ENCODE results near the gene TRNT1. TPM values are rescaled to one million over a fixed set of nuclear protein-coding genes. Genes with fewer than 3 reads are reported as not detected.

Gene TRNT1
- total RNA-seq, 2 experiments from 2014 or later: 42.3 to 49.4 TPM

DNA sequence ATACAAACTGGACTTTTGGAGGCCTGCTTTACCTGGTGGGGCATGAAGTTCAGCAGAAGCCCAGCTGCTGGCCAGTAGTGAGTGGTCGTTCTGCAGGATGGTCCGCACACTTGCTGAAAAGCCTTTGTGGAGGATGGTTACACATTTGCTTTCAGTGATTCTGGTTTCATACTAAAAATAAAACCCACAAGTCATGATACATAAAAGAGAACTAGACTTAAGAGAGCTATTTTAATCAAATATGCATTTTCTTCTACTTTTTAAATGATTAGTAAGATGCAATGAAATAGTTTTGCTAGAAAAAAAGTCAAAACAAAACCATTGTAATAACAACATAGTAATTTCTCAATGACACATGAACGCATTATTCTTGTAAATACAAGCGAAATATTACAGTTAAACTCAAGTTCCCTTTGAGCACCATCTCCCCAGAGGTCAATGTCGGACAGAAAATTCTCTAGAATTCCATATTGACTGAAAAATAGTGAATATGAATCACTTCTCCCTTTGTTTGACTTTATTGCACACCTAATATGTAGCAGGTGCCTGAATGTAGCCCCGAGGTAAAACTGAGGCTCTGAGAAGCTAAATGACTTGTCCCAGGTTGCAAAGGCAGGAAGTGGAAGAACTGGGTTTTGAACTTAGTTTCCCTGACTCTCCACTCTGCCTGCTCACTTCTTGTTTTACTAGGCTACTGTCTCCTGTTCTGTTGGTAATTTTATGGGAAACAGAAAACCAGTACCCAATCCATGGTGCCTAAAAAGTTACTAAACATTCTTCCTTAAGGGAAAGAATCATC, 24.9 kb upstream of the TRNT1 start:
- Mint-ChIP-seq H3K36me3 (ENCODE audit: low read depth) (no peaks in the 10 kb centered on the region), H3K4me3 (no peak overlapping the region), H3K4me1 (ENCODE audit: low read depth) (no peaks in the 10 kb centered on the region), H3K27me3 (ENCODE audit: low read depth) (peaks cover 2% of the 10 kb centered on the region), H3K27ac (no peak overlapping the region), H3K9me3 (no peaks in the 10 kb centered on the region)
- DNase-seq: no peak
- intact Hi-C loops (cut with micrococcal nuclease): no loop called here
- CTCF ChIA-PET: interaction anchor here (0.6 kb wide), 1 partner anchor 8 kb away, joined by 3 read pairs; no protein-coding TSS in a partner anchor

DNA sequence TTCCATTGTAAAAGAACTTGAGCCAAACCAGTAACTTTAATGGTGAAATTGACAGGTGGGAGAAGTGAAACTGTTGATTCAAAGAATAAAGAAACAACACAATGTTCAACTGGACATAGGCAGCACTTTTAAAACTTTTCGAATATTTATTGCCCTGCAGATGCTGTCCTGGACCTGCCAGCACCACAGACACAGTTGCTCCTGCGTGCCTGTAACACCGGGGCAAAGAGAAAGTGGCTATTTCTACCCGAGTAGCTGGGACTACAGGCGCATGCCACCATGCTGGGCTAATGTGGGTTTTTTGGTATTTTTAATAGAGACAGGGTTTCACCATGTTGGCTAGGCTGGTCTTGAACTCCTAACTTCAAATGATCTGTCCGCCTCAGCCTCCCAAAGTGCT, 24.0 kb upstream of the TRNT1 start:
- no peak for DNase-seq
- Mint-ChIP-seq H3K36me3 (ENCODE audit: low read depth) (no peaks in the 10 kb centered on the region), H3K9me3 (no peaks in the 10 kb centered on the region), H3K4me3 (no peak overlapping the region), H3K27me3 (ENCODE audit: low read depth) (peaks cover 2% of the 10 kb centered on the region), H3K4me1 (ENCODE audit: low read depth) (no peaks in the 10 kb centered on the region), H3K27ac (no peak overlapping the region)
- intact Hi-C loops (cut with micrococcal nuclease): no loop called here
- CTCF ChIA-PET: interaction anchor here (0.9 kb wide), 1 partner anchor 23 kb away, joined by 3 read pairs; no protein-coding TSS in a partner anchor

DNA sequence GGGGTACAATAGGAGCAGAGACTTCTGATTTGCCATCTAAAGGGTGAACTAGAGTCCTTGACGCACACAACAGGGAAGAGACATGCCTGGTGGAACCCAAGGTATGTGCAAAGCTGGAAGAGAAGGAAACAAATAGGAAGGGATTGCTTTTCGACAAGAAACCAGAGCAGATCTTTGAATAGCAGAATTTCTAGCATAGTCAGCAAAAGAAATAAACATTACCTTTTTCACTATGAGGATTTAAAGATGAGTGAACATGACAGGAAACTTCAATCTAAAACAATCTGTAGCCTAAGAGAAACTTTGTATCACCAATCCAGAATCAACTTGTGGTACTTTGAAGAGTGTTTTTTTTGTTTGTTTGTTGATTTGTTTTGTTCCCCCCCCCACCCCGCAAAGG, 21.5 kb upstream of the TRNT1 start:
- no peaks in the 10 kb centered on the region for H3K9me3 Mint-ChIP-seq
- intact Hi-C loops (cut with micrococcal nuclease): no loop called here
- no peak overlapping the region for H3K27ac Mint-ChIP-seq
- no peak overlapping the region for H3K4me3 Mint-ChIP-seq
- peaks cover 2% of the 10 kb centered on the region for H3K27me3 Mint-ChIP-seq (ENCODE audit: low read depth)
- CTCF ChIA-PET: no interaction called here
- no peaks in the 10 kb centered on the region for H3K36me3 Mint-ChIP-seq (ENCODE audit: low read depth)
- no peak for DNase-seq
- H3K4me1 Mint-ChIP-seq (ENCODE audit: low read depth): peaks cover 2% of the 10 kb centered on the region

DNA sequence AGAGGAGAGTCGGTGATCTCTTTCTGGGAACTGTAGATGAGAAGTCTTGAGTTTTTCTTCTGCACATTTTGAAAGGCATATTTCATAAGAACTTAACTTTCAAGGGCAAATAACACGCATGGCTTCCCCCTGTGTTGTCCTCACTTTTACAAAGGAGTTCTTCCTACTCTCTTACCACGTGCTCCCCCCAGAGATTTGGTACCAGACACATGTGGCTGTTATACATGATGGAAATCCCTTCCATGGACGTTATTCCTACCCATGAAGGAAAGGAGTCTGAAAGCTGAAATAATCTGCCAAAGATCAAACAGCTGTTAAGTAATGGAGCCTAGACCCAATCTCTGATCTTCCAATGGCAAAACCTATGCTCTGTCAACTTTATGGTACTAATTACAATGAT, 20.9 kb upstream of the TRNT1 start:
- Mint-ChIP-seq H3K4me3 (no peak overlapping the region), H3K4me1 (ENCODE audit: low read depth) (peaks cover 2% of the 10 kb centered on the region), H3K27me3 (ENCODE audit: low read depth) (peaks cover 2% of the 10 kb centered on the region), H3K36me3 (ENCODE audit: low read depth) (no peaks in the 10 kb centered on the region), H3K9me3 (no peaks in the 10 kb centered on the region), H3K27ac (no peak overlapping the region)
- CTCF ChIA-PET: no interaction called here
- DNase-seq: no peak
- intact Hi-C loops (cut with micrococcal nuclease): no loop called here

DNA sequence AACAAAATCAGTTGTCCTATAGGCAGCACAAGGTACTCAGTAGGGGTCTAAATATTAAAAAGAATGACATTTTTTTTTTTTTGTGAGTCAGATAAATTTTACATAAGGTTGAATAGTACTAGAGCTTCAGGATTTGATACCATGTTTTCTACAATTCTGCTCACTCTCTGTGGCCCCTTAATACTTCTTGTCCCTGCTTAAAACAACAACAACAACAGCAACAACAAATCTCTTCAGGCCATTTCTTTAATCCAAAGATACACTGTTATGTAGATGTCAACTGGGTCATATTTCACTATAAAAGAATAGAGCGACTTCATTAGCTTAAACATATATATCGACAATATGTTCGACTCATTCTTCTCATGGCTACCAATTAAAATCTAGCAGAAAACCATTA, 19.6 kb upstream of the TRNT1 start:
- Mint-ChIP-seq H3K27me3 (ENCODE audit: low read depth) (peaks cover 2% of the 10 kb centered on the region), H3K4me3 (no peak overlapping the region), H3K36me3 (ENCODE audit: low read depth) (no peaks in the 10 kb centered on the region)

DNA sequence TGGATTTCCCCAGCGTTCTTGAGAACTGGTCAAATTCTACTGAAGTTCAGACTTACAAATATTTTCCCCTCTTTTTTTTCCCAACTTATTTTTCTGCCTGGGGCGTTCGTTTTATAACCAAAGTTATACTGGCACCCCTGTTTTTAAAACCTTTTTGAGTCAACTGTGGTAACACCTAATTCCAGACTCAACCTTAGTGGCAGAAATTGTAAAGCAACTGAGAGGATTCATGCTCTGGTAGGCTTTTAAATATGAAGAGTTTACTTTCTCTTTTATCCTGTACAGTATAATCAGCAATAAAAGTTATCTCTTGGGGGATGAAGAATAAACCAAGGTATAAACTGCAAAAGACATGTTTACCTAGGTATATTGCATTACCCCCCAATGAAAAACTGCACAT, 18.9 kb upstream of the TRNT1 start:
- H3K4me1 Mint-ChIP-seq (ENCODE audit: low read depth): peaks cover 2% of the 10 kb centered on the region
- no peaks in the 10 kb centered on the region for H3K36me3 Mint-ChIP-seq (ENCODE audit: low read depth)
- DNase-seq: no peak
- peaks cover 2% of the 10 kb centered on the region for H3K27me3 Mint-ChIP-seq (ENCODE audit: low read depth)
- no peak overlapping the region for H3K4me3 Mint-ChIP-seq
- intact Hi-C loops (cut with micrococcal nuclease): no loop called here
- CTCF ChIA-PET: no interaction called here
- no peaks in the 10 kb centered on the region for H3K9me3 Mint-ChIP-seq
- H3K27ac Mint-ChIP-seq: no peak overlapping the region

More for the DNA sequence above, 19.6 kb upstream of the TRNT1 start:
- no peak overlapping the region for H3K27ac Mint-ChIP-seq
- intact Hi-C loops (cut with micrococcal nuclease): no loop called here
- H3K4me1 Mint-ChIP-seq (ENCODE audit: low read depth): peaks cover 2% of the 10 kb centered on the region
- CTCF ChIA-PET: no interaction called here
- no peak for DNase-seq
- no peaks in the 10 kb centered on the region for H3K9me3 Mint-ChIP-seq

DNA sequence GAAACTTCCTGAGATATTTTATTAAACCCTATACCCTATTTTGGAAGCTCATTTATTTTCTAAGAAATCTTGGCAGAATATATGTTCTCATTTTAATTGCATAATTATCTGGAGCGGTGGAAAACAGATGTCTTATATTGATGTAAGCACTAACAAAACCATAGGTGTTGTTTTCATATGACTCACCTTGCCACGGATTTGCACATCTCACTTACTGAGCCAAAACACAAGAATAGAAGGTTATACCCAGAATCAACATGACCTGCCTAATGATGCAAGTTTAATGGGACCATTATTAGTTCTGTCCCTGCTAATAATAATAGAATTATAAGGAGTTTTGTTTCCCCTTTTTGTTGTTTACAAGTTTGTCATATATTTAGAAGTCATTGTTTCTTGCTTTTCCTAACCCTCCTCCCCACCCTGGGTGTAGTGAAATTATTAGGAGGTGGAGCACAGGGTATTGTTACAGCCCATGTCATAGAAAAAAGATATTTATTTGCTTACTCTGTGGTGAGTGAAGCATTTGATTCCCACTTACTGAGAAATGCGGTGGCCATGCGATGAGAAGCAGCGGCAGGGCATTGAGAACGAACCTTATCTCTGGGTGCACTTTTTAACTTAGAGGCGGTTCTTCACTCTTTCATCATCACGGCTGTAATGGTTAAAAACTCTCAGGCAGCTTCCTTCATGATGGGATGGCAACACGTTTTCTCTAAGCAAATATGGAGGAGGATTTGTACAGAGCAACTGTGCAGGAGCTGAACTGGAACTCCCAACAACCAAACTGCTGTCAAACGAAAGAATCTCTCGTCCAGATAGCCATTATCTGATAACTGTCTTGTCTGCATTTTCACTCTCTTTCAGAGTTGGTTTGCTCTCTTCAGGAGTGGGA, 17.1 kb upstream of the TRNT1 start:
- H3K9me3 Mint-ChIP-seq: no peaks in the 10 kb centered on the region
- no peaks in the 10 kb centered on the region for H3K36me3 Mint-ChIP-seq (ENCODE audit: low read depth)
- H3K27me3 Mint-ChIP-seq (ENCODE audit: low read depth): peaks cover 2% of the 10 kb centered on the region
- DNase-seq: no peak
- no peak overlapping the region for H3K27ac Mint-ChIP-seq
- no peak overlapping the region for H3K4me3 Mint-ChIP-seq
- peaks cover 2% of the 10 kb centered on the region for H3K4me1 Mint-ChIP-seq (ENCODE audit: low read depth)
- CTCF ChIA-PET: interaction anchor here (0.6 kb wide), 1 partner anchor 8 kb away, joined by 3 read pairs; no protein-coding TSS in a partner anchor
- intact Hi-C loops (cut with micrococcal nuclease): no loop called here

DNA sequence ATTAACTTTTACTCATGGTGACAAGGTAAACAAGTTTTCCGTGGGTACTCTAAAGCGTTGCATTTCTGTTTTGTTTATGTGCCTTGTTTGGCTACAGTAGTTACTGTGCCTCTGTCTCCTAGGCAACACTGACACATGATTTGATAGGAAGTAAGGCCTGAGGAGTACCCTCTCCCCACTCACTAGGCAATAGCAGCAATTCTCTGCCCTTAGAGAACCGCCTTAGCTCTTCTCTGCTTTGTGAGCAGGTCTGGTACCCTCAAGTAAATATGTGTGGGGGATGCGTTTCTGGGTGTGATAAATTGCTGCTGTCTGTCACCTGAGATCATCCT, 16.5 kb upstream of the TRNT1 start, which contains the start of gene IL5RA:
Gene IL5RA, minus strand, starts transcription at position 76 of the 332 bp plus-strand sequence. CDS start 5,390 bp downstream, outside the sequence.
- no peaks in the 10 kb centered on the region for H3K9me3 Mint-ChIP-seq
- peaks cover 2% of the 10 kb centered on the region for H3K27me3 Mint-ChIP-seq (ENCODE audit: low read depth)
- H3K36me3 Mint-ChIP-seq (ENCODE audit: low read depth): no peaks in the 10 kb centered on the region
- CTCF ChIA-PET: no interaction called here
- DNase-seq: no peak
- intact Hi-C loops (cut with micrococcal nuclease): no loop called here
- no peak within 1 kb of the TSS for H3K4me3 Mint-ChIP-seq
- peaks cover 2% of the 10 kb centered on the region for H3K4me1 Mint-ChIP-seq (ENCODE audit: low read depth)
- no peak within 1 kb of the TSS for H3K27ac Mint-ChIP-seq

DNA sequence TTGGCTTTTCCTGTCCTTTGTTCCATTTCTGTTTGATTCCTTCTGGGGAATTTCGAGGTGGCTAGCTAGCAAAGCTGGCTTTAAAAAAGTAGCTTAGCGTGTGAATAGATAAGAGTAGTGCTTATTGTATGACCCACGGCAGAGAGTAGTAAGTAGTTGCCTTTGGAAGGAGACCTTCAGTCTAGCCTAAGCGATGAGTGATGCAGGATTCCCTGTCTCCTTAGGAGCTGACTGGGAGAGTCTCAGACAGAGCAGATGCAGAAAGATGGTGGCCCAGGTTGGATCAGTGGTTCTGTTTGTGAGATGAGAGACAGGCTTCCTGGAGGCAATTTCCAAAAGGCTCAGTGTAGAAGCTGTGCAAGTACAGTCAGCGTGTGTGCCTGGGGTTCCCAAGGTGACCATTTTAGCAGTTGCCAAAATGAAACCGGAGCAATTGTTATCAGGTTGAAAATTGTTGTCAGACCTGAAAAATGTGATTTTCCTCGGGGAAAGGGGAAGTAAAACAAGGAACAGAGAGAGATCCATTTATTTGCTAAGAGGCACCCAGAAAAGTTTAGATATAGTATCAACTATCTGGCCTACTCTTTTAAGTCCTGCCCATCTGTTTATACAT, 15.9 kb upstream of the TRNT1 start:
- Mint-ChIP-seq H3K4me1 (ENCODE audit: low read depth) (peaks cover 2% of the 10 kb centered on the region), H3K27ac (no peak overlapping the region), H3K4me3 (no peak overlapping the region), H3K9me3 (no peaks in the 10 kb centered on the region), H3K36me3 (ENCODE audit: low read depth) (no peaks in the 10 kb centered on the region), H3K27me3 (ENCODE audit: low read depth) (peaks cover 1% of the 10 kb centered on the region)
- intact Hi-C loops (cut with micrococcal nuclease): no loop called here
- no peak for DNase-seq
- CTCF ChIA-PET: no interaction called here

DNA sequence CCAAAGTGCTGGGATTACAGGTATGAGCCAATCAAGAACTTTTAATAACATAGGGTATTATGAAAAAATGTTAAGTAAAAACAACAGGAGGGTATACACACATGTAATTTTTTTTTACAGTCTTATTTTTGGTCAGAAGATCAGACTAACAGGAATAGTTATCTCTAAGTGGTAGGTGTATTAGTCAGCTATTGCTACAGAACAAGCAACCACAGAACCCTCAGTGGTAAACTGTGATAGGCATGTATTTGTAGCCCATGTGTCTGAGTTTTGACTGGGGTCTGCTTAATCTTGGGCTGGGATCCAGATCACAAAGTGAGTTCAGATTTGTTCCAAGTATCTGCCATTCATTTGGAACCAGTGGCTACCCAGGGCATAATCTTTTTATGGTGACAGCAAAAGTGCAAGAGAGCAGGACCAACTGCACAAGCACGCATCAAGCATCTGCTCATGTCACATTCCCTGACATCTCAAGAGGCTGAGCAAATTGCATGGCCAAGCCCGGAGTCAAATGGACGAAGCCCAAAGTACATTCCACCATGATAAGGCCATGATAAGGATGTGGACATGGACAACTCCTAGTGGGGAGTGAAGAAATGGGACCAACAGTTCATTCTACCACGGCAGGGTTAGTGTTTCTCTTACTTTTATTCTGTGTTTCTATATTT, 13.6 kb upstream of the TRNT1 start:
- no peaks in the 10 kb centered on the region for H3K36me3 Mint-ChIP-seq (ENCODE audit: low read depth)
- no peak for DNase-seq
- no peak overlapping the region for H3K27ac Mint-ChIP-seq
- CTCF ChIA-PET: no interaction called here
- H3K27me3 Mint-ChIP-seq (ENCODE audit: low read depth): no peaks in the 10 kb centered on the region
- H3K9me3 Mint-ChIP-seq: no peaks in the 10 kb centered on the region
- intact Hi-C loops (cut with micrococcal nuclease): no loop called here
- no peak overlapping the region for H3K4me3 Mint-ChIP-seq
- H3K4me1 Mint-ChIP-seq (ENCODE audit: low read depth): peaks cover 2% of the 10 kb centered on the region

DNA sequence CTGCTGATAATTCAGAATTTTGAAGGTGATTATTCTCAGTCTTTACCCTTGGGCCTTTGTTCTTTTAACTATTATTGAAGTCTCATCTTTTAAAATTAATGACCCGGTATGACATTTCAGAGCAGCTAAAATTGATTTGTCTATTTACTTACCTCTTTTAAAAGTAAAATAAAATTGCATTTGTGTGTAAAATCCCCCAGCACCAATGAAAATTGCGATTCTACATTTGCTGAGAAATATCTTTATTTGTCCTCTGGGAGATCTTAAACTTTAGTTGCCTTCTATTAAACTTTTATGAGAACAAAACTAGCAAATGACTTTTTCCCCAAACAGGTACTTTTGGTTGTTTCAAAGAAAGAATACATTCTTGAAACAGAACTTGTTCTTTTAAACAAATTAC, 9.1 kb upstream of the TRNT1 start:
- Mint-ChIP-seq H3K4me3 (no peak overlapping the region), H3K27ac (no peak overlapping the region), H3K27me3 (ENCODE audit: low read depth) (no peaks in the 10 kb centered on the region), H3K4me1 (ENCODE audit: low read depth) (no peaks in the 10 kb centered on the region), H3K36me3 (ENCODE audit: low read depth) (no peaks in the 10 kb centered on the region), H3K9me3 (no peaks in the 10 kb centered on the region)
- intact Hi-C loops (cut with micrococcal nuclease): no loop called here
- no peak for DNase-seq
- CTCF ChIA-PET: no interaction called here

DNA sequence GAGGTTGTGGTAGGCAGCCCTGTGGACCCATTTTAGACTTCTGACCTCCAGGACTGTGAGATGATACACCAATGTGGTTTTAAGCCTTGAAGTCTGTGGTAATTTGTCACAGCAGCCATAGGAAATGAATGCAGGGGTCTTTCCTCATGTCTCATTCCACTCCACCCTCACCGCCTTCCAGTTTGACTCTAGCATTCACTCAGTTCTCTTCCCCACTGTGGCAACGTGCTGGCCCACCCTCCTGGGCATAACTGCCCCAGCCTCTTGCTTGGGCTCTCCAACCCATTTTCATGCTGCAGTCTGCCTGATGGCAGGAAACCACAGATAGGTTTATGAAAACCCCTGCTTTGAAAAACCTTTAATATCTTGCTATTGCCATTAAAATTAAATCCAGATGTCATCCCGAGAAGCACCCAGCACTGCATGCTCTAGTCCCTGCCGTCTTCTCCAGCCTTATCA, 7.3 kb upstream of the TRNT1 start:
- H3K27me3 Mint-ChIP-seq (ENCODE audit: low read depth): no peaks in the 10 kb centered on the region
- no peaks in the 10 kb centered on the region for H3K9me3 Mint-ChIP-seq
- CTCF ChIA-PET: no interaction called here
- H3K4me1 Mint-ChIP-seq (ENCODE audit: low read depth): no peaks in the 10 kb centered on the region
- intact Hi-C loops (cut with micrococcal nuclease): no loop called here
- no peaks in the 10 kb centered on the region for H3K36me3 Mint-ChIP-seq (ENCODE audit: low read depth)
- DNase-seq: no peak
- H3K27ac Mint-ChIP-seq: no peak overlapping the region
- no peak overlapping the region for H3K4me3 Mint-ChIP-seq
